DND-41 (cell line): Measurements from ENCODE around the gene HOXB8.

Source experiments
- ATAC-seq: fragments of 200-7000 bp; cut with Tn5 transposase; 3 replicates; pipeline ENCODE4 v1.9.1; 2021; ENCODE audit warnings: low read depth; ENCODE audit not compliant: insufficient read depth
- DNase-seq: peaks from one replicate; pipeline ENCODE4 v3.0.0-alpha.2; 2020
- H2AFZ ChIP-seq: 2 replicates; pipeline ENCODE4 v1.6.0; 2012; ENCODE audit warnings: low read depth, low read length
- H3K27ac ChIP-seq: 2 replicates; pipeline ENCODE4 v1.5.1; 2012; ENCODE audit warnings: low read length, inconsistent platforms
- H3K27me3 ChIP-seq: fragments of 200-600 bp; sonication (generic); 2 replicates; pipeline ENCODE4 v1.6.0; 2012; ENCODE audit warnings: low read length, mild to moderate bottlenecking, inconsistent platforms; ENCODE audit not compliant: insufficient read depth, poor library complexity
- H3K36me3 ChIP-seq: 2 replicates; pipeline ENCODE4 v1.5.1; 2012; ENCODE audit warnings: low read length, inconsistent platforms; ENCODE audit not compliant: insufficient read depth
- H3K4me1 ChIP-seq: 2 replicates; pipeline ENCODE4 v1.5.1; 2012; ENCODE audit warnings: mild to moderate bottlenecking, low read length; ENCODE audit not compliant: insufficient read depth
- H3K4me2 ChIP-seq: 2 replicates; pipeline ENCODE4 v1.6.0; 2012; ENCODE audit warnings: mild to moderate bottlenecking, moderate library complexity, low read length, inconsistent platforms; ENCODE audit not compliant: insufficient read depth
- H3K4me3 ChIP-seq, 2 experiments: fragments of 200-600 bp in 1 of 2; shearing (Covaris generic) in 1 of 2; 2 replicates each; pipeline ENCODE4 v1.5.1; 2012 to 2016; ENCODE audit warnings: inconsistent platforms in 2 of 2, low read length in 2 of 2, mild to moderate bottlenecking in 2 of 2, low read depth in 1 of 2, moderate library complexity in 1 of 2
- H3K79me2 ChIP-seq: 2 replicates; pipeline ENCODE4 v1.6.0; 2012; ENCODE audit warnings: low read length, inconsistent platforms; ENCODE audit not compliant: insufficient read depth
- H3K9ac ChIP-seq: 2 replicates; pipeline ENCODE4 v1.6.0; 2012; ENCODE audit warnings: low read depth, mild to moderate bottlenecking, inconsistent platforms, low read length, moderate library complexity
- H3K9me3 ChIP-seq: 2 replicates; pipeline ENCODE4 v1.5.1; 2012; ENCODE audit warnings: low read length, moderate library complexity, mild to moderate bottlenecking, inconsistent platforms; ENCODE audit not compliant: insufficient read depth, severe bottlenecking
- H4K20me1 ChIP-seq: 2 replicates; pipeline ENCODE4 v1.6.0; 2012; ENCODE audit warnings: low read length; ENCODE audit not compliant: insufficient read depth
- CTCF ChIP-seq: IDR thresholded peaks from 2 replicates; pipeline ENCODE4 v1.5.1; 2012; ENCODE audit warnings: borderline replicate concordance, low read length, moderate library complexity, mild to moderate bottlenecking; ENCODE audit not compliant: poor library complexity, severe bottlenecking; ENCODE audit errors: extremely low read depth
- EZH2 ChIP-seq: IDR thresholded peaks from 3 replicates; pipeline ENCODE4 v1.6.1; 2012; ENCODE audit warnings: borderline replicate concordance, low read depth, mild to moderate bottlenecking, moderate library complexity, low read length, inconsistent platforms; ENCODE audit not compliant: severe bottlenecking

HOXB8 gene

DNA sequence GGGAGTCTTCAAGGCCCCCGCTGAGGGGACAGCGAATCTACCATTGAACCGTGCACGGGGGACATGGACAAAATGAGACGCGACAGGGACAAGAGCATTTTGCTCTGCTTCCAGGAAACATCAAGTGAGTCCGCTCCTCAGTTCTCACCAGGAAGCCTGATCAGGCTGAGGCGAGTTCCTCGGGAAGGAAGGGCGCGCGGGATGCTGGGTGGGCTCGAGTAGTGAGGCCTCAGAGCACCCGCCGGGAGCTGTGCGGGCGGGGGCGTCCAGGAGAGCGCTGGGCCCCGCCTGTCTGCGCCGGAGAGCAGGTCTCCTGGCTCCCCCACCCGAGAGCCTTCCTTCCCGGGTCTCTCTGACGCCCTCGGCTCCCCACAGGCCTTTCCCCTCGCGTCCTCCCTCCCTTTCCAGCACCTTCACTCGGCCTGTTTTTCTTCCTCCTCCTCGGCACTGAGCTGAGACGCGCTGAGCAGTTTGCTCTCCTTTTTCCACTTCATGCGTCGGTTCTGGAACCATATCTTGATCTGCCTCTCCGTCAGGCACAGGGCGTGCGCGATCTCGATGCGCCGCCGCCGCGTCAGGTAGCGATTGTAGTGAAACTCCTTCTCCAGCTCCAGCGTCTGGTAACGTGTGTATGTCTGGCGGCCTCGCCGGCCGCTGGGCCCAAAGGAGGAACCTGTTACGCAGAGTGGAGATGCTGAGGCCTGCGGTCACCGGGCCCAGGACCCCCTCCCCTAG is 18.9 kb downstream of the HOXB8 start:
- Histone ChIP-seq H4K20me1 (no peaks in the 10 kb centered on the region), H3K4me3 (no peak overlapping the region), H2AFZ (no peak overlapping the region), H3K79me2 (no peaks in the 10 kb centered on the region), H3K9ac (no peak overlapping the region), H3K4me1 (no peaks in the 10 kb centered on the region), H3K36me3 (no peaks in the 10 kb centered on the region), H3K27me3 (peaks cover 3% of the 10 kb centered on the region), H3K4me2 (no peak overlapping the region), H3K27ac (no peak overlapping the region), H3K9me3 (no peaks in the 10 kb centered on the region)
- DNase-seq (no peak), ATAC-seq (no peak)
- TF ChIP-seq CTCF (no peak), EZH2 (no peak)

DNA sequence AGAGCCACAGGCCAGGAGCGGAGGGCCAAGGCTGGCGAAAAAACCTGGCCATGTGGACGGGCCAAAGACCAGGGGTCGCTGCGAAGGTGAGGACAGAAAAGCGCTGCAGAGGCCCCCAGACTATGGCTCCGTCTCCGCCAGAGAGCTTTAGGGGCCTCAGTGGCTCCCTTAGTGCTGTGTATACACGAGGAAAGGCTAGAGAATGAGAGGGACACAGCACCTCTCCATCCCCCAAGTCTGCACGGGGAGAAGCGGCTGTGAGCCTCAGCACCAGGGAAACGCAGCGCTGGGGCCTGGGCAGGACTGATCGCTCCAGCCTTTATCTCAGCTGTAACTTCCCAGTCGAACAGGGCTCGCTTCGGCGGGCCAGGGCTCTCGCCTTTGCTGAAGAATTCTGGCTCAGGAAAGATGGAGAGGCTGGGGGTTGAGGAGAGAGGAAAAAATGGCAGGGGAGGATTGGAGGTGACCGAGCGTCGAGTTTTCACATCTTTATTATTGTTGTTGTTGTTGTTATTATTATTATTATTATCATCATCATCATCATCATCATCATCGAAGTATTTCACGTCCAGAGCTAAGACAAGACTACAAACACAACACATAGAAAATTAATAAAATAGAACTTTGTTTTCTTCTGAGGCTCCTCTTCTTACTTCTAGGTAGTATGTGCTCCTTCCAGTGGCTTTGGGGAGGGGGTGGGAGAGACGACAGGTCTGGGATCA is 19.7 kb downstream of the HOXB8 start:
- no peak overlapping the region for H3K4me3 ChIP-seq
- no peak overlapping the region for H3K9ac ChIP-seq
- H3K27me3 ChIP-seq = peaks cover 3% of the 10 kb centered on the region

DNA sequence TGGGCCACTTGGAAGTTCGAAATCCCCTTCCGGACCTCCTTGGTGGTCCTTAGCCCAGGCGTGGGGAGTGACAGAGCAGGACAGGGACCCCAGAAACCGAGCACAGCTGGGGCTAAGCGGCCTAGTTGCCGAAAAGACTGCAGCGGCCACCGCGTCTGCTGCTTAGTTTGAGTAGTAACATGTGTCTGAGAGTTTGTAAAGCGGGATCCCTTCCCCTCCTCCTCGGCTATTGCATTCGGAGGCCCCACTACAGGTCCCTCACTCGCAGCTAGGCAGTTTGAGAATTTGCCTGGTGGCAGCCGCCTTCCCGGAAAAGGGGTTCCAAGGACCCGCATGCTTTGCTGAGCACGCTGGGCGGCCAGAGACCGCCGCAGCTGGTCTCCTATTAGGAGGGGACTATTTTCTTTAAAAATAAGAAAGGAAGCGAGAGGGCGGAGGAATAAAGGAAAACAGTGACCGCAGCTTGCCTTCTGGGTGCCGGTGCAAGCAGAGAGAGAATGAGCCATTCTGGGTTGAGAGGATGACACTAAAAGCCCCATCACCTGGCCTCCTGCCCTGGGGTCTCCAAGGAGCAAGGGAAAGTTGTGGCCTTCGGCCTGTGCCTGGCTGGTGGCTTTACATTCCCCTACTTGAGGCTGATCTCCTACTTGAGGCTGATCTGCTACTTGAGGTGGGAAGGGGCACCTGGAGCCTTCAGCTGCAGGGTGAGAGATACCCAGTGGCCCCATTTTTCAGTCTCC is 20.4 kb downstream of the HOXB8 start:
- Histone ChIP-seq H3K27ac (no peak overlapping the region), H3K4me1 (no peaks in the 10 kb centered on the region), H2AFZ (no peak overlapping the region), H3K36me3 (no peaks in the 10 kb centered on the region), H3K4me2 (no peak overlapping the region), H3K79me2 (no peaks in the 10 kb centered on the region), H3K4me3 (no peak overlapping the region), H3K9me3 (no peaks in the 10 kb centered on the region), H3K9ac (no peak overlapping the region), H4K20me1 (no peaks in the 10 kb centered on the region), H3K27me3 (peaks cover 8% of the 10 kb centered on the region)
- no peak for DNase-seq
- no peak for TF ChIP-seq EZH2
- no peak for TF ChIP-seq CTCF
- ATAC-seq = no peak

More for the DNA sequence above, 19.7 kb downstream of the HOXB8 start:
- H3K4me1 ChIP-seq = no peaks in the 10 kb centered on the region
- no peak overlapping the region for H3K27ac ChIP-seq
- H3K79me2 ChIP-seq = no peaks in the 10 kb centered on the region
- DNase-seq (no peak), ATAC-seq (no peak)
- TF ChIP-seq CTCF (no peak), EZH2 (no peak)
- no peak overlapping the region for H3K4me2 ChIP-seq
- H4K20me1 ChIP-seq = no peaks in the 10 kb centered on the region
- H3K9me3 ChIP-seq = no peaks in the 10 kb centered on the region
- no peak overlapping the region for H2AFZ ChIP-seq
- no peaks in the 10 kb centered on the region for H3K36me3 ChIP-seq
